Neutrophil (primary cell): ENCODE data around the gene DNAH7.

ENCODE experiments used
- H3K27ac ChIP-seq: fragments of 200-600 bp; sonication (generic); 2 replicates; pipeline ENCODE4 v1.5.1; 2016; ENCODE audit warnings: mild to moderate bottlenecking, moderate library complexity
- H3K27me3 ChIP-seq: fragments of 200-600 bp; sonication (generic); 2 replicates; pipeline ENCODE4 v1.6.0; 2016; ENCODE audit warnings: mild to moderate bottlenecking
- H3K36me3 ChIP-seq: fragments of 200-600 bp; sonication (generic); 2 replicates; pipeline ENCODE4 v1.5.1; 2017
- H3K4me1 ChIP-seq, 2 experiments: fragments of 200-600 bp in 1 of 2; sonication (generic) in 1 of 2; 1 replicate in 1 of 2; 2 replicates in 1 of 2; pipeline versions ENCODE4 v1.5.1 to v1.6.1; 2013 to 2016; ENCODE audit warnings: low read depth in 1 of 2, low read length in 1 of 2, mild to moderate bottlenecking in 1 of 2, moderate library complexity in 1 of 2; ENCODE audit not compliant: control insufficient read depth in 1 of 2, insufficient read depth in 1 of 2
- H3K4me3 ChIP-seq, 2 experiments: fragments of 200-600 bp in 1 of 2; sonication (generic) in 1 of 2; 1 replicate in 1 of 2; 2 replicates in 1 of 2; pipeline ENCODE4 v1.5.1; 2013 to 2016; ENCODE audit warnings: low read depth in 1 of 2, low read length in 1 of 2, mild to moderate bottlenecking in 1 of 2, moderate library complexity in 1 of 2
- H3K9me3 ChIP-seq: fragments of 200-600 bp; sonication (generic); 2 replicates; pipeline ENCODE4 v1.5.1; 2016
- CTCF ChIP-seq: fragments of 200-600 bp; sonication (generic); IDR thresholded peaks from 2 replicates; pipeline ENCODE4 v1.5.1; 2016; ENCODE audit warnings: antibody characterized with exemption

DNAH7 gene

GRCh38 chr2:195998070-195998469, 70.6 kb downstream of the DNAH7 start:
- no peak overlapping the region for H3K27ac ChIP-seq
- no peak overlapping the region for H3K4me3 ChIP-seq
- no peaks in the 10 kb centered on the region for H3K4me1 ChIP-seq
- no peaks in the 10 kb centered on the region for H3K9me3 ChIP-seq
- TF ChIP-seq CTCF, result no peak
- H3K27me3 ChIP-seq, result no peaks in the 10 kb centered on the region
- H3K36me3 ChIP-seq, result no peaks in the 10 kb centered on the region

- H3K4me3 ChIP-seq, result no peak overlapping the region
- H3K9me3 ChIP-seq, result no peaks in the 10 kb centered on the region
- no peaks in the 10 kb centered on the region for H3K36me3 ChIP-seq
Observed at GRCh38 chr2:195995499-195995898, 73.1 kb downstream of the DNAH7 start.

GRCh38 chr2:195993623-195994022, 75.0 kb downstream of the DNAH7 start:
- no peaks in the 10 kb centered on the region for H3K36me3 ChIP-seq
- no peaks in the 10 kb centered on the region for H3K27me3 ChIP-seq
- H3K4me3 ChIP-seq, result no peak overlapping the region
- no peak overlapping the region for H3K27ac ChIP-seq
- TF ChIP-seq CTCF, result no peak
- H3K9me3 ChIP-seq, result no peaks in the 10 kb centered on the region
- H3K4me1 ChIP-seq, result no peaks in the 10 kb centered on the region

More at GRCh38 chr2:195995499-195995898, 73.1 kb downstream of the DNAH7 start:
- Histone ChIP-seq H3K4me1 (no peaks in the 10 kb centered on the region), H3K27ac (no peak overlapping the region), H3K27me3 (no peaks in the 10 kb centered on the region)
- no peak for TF ChIP-seq CTCF

GRCh38 chr2:195985741-195986140, 82.9 kb downstream of the DNAH7 start:
- Histone ChIP-seq H3K4me3 (no peak overlapping the region), H3K36me3 (no peaks in the 10 kb centered on the region), H3K27me3 (no peaks in the 10 kb centered on the region), H3K4me1 (no peaks in the 10 kb centered on the region), H3K27ac (no peak overlapping the region), H3K9me3 (no peaks in the 10 kb centered on the region)
- no peak for TF ChIP-seq CTCF

GRCh38 chr2:195984923-195985726, 83.5 kb downstream of the DNAH7 start:
- no peaks in the 10 kb centered on the region for H3K36me3 ChIP-seq
- H3K9me3 ChIP-seq, result no peaks in the 10 kb centered on the region
- no peaks in the 10 kb centered on the region for H3K4me1 ChIP-seq
- no peak overlapping the region for H3K4me3 ChIP-seq
- H3K27me3 ChIP-seq, result no peaks in the 10 kb centered on the region
- H3K27ac ChIP-seq, result no peak overlapping the region
- no peak for TF ChIP-seq CTCF
